SHP77 (cell line): Measurements from ENCODE around the gene TEX19.
"Not testable (repeated sequence)": the region's sequence is repeated elsewhere in the genome, so short reads cannot be mapped to it uniquely, and the experiment has no call there.

Source experiments
- DNase-seq, 2 experiments: peaks; one replicate each; lab custom pipeline; 2025; lab: John Stamatoyannopoulos, UW

TEX19 gene

DNA sequence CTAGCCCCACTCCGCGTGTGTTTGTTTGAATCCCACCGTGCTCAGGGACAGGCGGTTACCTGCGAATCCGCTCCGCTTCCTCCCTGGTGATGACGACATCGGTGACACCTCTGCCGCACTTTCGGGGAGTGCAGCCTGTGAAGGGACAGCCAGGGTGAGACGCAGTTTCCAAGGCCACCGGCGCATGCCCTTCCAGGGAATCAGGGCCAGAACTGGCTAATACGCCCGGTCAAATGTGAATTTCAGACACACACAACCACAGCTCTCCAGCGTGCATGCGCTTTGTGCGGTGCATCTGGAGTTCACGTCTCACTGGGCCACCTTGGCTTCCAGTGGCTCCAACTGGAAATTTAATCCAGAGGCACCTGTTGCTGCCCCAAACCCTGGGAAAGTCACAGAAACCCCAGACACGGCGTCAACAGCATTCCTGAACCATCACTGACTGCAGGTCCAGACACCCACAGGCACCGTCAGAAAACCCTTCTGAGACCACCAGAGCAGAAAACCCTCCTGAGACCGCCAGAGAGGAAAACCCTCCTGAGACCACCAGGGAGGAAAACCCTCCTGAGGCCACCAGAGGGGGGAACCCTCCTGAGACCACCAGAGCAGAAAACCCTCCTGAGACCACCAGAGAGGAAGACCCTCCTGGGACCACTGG is 52.5 kb downstream of the TEX19 start:
- no peak for DNase-seq

DNA sequence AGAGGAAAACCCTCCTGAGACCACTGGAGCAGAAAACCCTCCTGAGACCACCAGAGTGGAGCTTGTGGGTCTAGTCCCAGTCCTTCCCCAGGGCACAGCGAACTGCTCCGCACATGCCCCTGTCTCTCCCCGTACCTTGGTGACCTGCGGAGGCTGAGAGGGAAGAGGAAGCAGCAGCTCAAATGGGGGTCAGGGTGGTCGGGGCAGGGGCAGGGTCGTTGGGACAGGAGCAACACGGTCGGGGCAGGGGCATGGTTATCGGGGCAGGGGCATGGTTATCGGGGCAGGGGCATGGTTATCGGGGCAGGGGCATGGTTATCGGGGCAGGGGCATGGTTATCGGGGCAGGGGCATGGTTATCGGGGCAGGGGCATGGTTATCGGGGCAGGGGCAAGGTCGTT is 53.0 kb downstream of the TEX19 start:
- not testable (repeated sequence) for DNase-seq

DNA sequence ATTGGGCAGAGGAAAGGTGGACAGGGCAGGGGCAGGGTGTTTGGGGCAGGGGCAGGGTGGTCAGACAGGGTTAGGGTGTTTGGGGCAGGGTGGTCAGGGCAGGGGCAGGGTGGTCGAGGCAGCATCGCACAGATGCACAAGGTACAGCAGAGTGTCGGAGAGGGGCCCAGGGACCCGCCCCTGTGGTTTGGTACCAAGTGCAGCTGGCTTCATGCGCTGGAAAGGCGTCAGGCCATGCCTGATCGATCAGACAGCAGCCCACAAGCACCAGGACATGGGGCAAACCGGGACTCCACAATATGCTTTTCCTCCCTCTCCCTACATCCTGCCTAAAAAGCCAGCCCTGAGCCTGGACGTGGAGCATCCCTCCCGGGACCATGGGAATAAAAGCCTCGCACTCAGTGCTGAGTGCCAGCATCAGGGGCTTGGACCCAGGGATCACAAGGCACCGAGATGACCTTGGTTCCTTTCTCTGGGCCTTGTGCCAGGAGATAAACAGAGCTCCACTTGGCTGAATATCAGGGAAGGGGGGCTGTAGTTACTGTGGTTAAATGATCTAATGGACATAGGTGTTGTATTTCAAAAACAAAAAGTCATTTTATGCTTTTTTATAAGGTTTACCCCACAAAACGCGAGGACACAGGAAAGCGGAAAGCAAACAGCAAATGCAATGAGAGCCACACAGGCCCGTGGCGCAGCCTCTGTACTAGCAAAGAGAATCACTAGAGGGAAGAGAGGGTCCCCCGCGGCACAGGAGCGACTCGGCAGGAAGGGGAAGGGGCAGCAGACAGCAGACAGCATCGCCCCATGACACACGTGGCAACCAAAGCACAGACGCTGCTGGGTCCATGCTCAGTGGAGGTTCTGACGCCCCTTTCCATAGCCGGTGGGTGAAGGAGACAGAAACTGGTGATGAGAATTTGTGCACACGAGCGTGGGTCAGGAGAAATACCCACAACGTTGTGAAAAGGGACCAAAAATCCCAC is 53.8 kb downstream of the TEX19 start:
- DNase-seq = peak; percentile 48 to 57
